Panc1 (cell line): ENCODE results near the gene VAT1.

ENCODE experiments used
- CTCF ChIP-seq: fragments of 450-650 bp; IDR thresholded peaks from 2 replicates; pipeline ENCODE4 v1.5.1; 2017; ENCODE audit warnings: mild to moderate bottlenecking
- POLR2AphosphoS5 ChIP-seq: IDR thresholded peaks from 2 replicates; pipeline ENCODE4 v1.6.1; 2012; ENCODE audit warnings: mild to moderate bottlenecking, low read depth, low read length, moderate library complexity
- REST ChIP-seq, 2 experiments: IDR thresholded peaks; 2 replicates each; pipeline ENCODE4 v1.6.1; 2011 to 2012; ENCODE audit warnings: low read depth in 2 of 2, control low read depth in 1 of 2, low read length in 1 of 2, mild to moderate bottlenecking in 1 of 2, moderate library complexity in 1 of 2; ENCODE audit not compliant: insufficient read depth in 1 of 2
- SIN3A ChIP-seq: IDR thresholded peaks from 2 replicates; pipeline ENCODE4 v1.6.1; 2012; ENCODE audit warnings: low read depth, mild to moderate bottlenecking, low read length, moderate library complexity, borderline replicate concordance; ENCODE audit not compliant: insufficient read depth

- TF ChIP-seq CTCF (no peak), POLR2AphosphoS5 (no peak), SIN3A (no peak), REST (IDR thresholded peaks at IDR 0.05; ENCODE audit: insufficient read depth in 1 of 2, low read depth in 2 of 2, low read length in 1 of 2) (no peak)
Measured at GRCh38 chr17:43069368-43069898, 47.2 kb upstream of the VAT1 start.
